Smooth muscle cell (in vitro differentiated cells): ENCODE measurements around the gene COL27A1. TPM values are rescaled to one million over a fixed set of nuclear protein-coding genes. Genes with fewer than 3 reads are reported as not detected.
A peak's percentile ranks its signal among the peaks of the same experiment; 100 is the strongest.

Experiments
- DNase-seq: peaks from one replicate; lab custom pipeline; 2025; ENCODE audit not compliant: unreplicated experiment; lab: John Stamatoyannopoulos, UW
- H2AFZ ChIP-seq: fragments of 200-600 bp; sonication (generic); 2 replicates; pipeline ENCODE4 v1.6.0; 2016; ENCODE audit warnings: antibody characterized with exemption, low read depth, mild to moderate bottlenecking
- H3F3A ChIP-seq: fragments of 200-600 bp; sonication (generic); 2 replicates; pipeline ENCODE4 v1.6.0; 2017; ENCODE audit warnings: antibody characterized with exemption, low read depth
- H3K27ac ChIP-seq: fragments of 200-600 bp; sonication (generic); 2 replicates; pipeline ENCODE4 v1.5.1; 2016; ENCODE audit warnings: low read depth, mild to moderate bottlenecking
- H3K27me3 ChIP-seq: fragments of 200-600 bp; sonication (generic); 2 replicates; pipeline ENCODE4 v1.6.1; 2016; ENCODE audit warnings: low read depth, mild to moderate bottlenecking
- H3K36me3 ChIP-seq: fragments of 200-600 bp; sonication (generic); 2 replicates; pipeline ENCODE4 v1.5.1; 2016; ENCODE audit warnings: low read depth
- H3K4me1 ChIP-seq: fragments of 200-600 bp; sonication (generic); 2 replicates; pipeline ENCODE4 v1.5.1; 2016; ENCODE audit warnings: low read depth
- H3K4me2 ChIP-seq: fragments of 200-600 bp; sonication (generic); 2 replicates; pipeline ENCODE4 v1.6.0; 2016; ENCODE audit warnings: mild to moderate bottlenecking
- H3K4me3 ChIP-seq: fragments of 200-600 bp; sonication (generic); 2 replicates; pipeline ENCODE4 v1.5.1; 2016; ENCODE audit warnings: mild to moderate bottlenecking
- H3K79me2 ChIP-seq: fragments of 200-600 bp; sonication (generic); 2 replicates; pipeline ENCODE4 v1.6.0; 2016; ENCODE audit warnings: low read depth, mild to moderate bottlenecking
- H3K9ac ChIP-seq: fragments of 200-600 bp; sonication (generic); 2 replicates; pipeline ENCODE4 v1.6.0; 2016; ENCODE audit warnings: low read depth
- H3K9me3 ChIP-seq: fragments of 200-600 bp; sonication (generic); replicated peaks from 2 replicates; pipeline ENCODE4 v1.5.1; 2016; ENCODE audit warnings: low read depth
- H4K20me1 ChIP-seq: fragments of 200-600 bp; sonication (generic); 2 replicates; pipeline ENCODE4 v1.6.0; 2016; ENCODE audit warnings: low read depth
- CTCF ChIP-seq: fragments of 200-600 bp; sonication (generic); IDR thresholded peaks from 2 replicates; pipeline ENCODE4 v1.5.1; 2017; ENCODE audit warnings: borderline replicate concordance, mild to moderate bottlenecking, antibody characterized with exemption; ENCODE audit not compliant: insufficient read depth, poor library complexity, severe bottlenecking
- WGBS: methylation state at CpG from one replicate; pipeline ENCODE4 v1.1.7; 2016; ENCODE audit warnings: low lambda C conversion rate; 5-methylcytosine and 5-hydroxymethylcytosine counted together
- polyA plus RNA-seq: library from polyadenylated mRNA; unstranded; fragments of >200 nt; fragmentation: Nextera tagmentation; extraction: Ambion mirVana; gene quantifications from 2 replicates; pipeline ENCODE4 v1.2.1, GENCODE V29; 2016
- total RNA-seq: library from RNA; depleted of rRNA; stranded (reverse); fragments of >200 nt; gene quantifications from 2 replicates; pipeline ENCODE4 v1.2.3, GENCODE V29; 2014

COL27A1 gene
- total and polyA plus RNA-seq, 2 experiments from 2014 or later: 18.1 to 19.9 TPM

DNA sequence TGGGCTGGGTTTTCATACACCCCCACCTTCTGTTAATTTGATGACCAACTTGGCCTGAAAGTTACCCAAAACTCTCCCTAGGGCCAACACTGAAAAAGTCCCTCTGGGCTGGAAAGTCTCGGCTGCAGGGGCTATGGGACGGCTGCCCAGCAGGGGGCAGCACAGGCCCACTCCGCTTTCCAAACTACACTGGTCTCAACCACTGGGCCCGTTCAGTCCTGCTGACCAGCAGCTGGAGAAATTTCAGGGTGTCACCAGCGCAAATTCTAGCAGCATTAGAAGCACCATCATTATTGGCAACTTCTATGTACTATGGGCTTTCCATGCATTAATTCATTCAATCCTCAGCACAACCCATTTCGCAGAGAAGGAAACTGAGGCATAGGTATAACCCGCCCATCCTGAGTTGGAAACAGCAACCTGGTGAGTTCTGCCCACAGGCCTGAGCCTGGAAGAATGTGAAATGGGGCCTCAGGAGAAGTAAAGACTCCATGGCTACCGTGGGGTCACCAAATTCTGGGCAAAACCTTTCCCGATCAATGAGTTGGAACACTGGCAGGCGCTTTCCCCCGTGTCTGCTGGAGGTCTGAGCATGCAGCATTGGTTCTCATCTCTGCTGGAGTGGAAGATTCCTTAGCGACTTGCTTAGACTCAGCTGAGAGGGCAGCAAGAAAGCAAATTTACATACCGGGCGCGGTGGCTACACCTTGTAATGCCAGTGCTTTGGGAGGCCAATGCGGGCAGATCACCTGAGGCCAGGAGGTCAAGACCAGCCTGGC is 184.0 kb downstream of the COL27A1 start:
- Histone ChIP-seq H3K9me3 (no peaks in the 10 kb centered on the region), H3K4me1 (no peaks in the 10 kb centered on the region), H4K20me1 (no peaks in the 10 kb centered on the region), H3K27ac (no peak overlapping the region), H3K36me3 (peaks cover 4% of the 10 kb centered on the region), H2AFZ (no peak overlapping the region), H3K4me3 (no peak overlapping the region), H3K27me3 (no peaks in the 10 kb centered on the region), H3K9ac (no peak overlapping the region), H3K79me2 (no peaks in the 10 kb centered on the region), H3F3A (no peaks in the 10 kb centered on the region), H3K4me2 (no peak overlapping the region)
- no peak for DNase-seq
- peak; percentile 78 for TF ChIP-seq CTCF
- 79% methylated on average over 16 of the region's 16 CpGs for WGBS

DNA sequence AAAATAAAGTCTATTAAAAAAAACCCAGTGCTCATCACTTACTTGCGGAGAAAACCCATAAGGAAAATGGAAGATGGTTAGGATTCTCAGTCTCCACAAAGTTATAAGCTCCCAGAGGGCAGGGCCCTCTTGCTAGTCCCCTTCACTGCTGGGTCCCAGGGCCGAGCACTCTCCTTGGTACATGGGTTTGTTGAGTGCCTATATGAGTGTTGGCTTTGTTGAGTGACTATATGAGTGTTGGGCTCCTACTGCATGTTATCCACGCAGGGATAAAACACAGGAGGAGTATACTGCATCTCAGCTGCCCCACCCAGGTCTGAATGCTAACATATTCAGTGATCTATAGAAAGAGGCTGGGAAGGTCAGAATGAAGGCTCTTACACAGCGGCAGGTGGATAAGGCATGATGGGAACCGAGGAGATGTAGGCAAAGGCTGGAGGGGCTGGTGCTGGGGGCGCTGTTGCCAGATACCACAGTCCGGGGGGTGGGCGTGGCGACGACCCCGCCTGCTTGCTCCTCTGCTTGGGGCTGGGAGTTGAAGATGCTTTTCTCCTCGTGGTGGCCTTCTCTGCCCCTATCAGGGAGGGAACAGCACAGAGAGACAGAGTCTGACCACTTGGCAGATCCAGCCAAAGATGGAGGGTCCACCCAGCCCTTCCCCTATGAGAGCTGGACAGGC is 186.0 kb downstream of the COL27A1 start:
- Histone ChIP-seq H4K20me1 (no peaks in the 10 kb centered on the region), H2AFZ (no peak overlapping the region), H3K36me3 (peaks cover 4% of the 10 kb centered on the region), H3K9me3 (no peaks in the 10 kb centered on the region), H3K9ac (no peak overlapping the region), H3K27me3 (no peaks in the 10 kb centered on the region), H3K27ac (no peak overlapping the region), H3K79me2 (no peaks in the 10 kb centered on the region), H3F3A (no peaks in the 10 kb centered on the region), H3K4me1 (no peaks in the 10 kb centered on the region), H3K4me3 (no peak overlapping the region), H3K4me2 (no peak overlapping the region)
- WGBS: 97% methylated on average over 12 of the region's 12 CpGs
- TF ChIP-seq CTCF: no peak
- no peak for DNase-seq

DNA sequence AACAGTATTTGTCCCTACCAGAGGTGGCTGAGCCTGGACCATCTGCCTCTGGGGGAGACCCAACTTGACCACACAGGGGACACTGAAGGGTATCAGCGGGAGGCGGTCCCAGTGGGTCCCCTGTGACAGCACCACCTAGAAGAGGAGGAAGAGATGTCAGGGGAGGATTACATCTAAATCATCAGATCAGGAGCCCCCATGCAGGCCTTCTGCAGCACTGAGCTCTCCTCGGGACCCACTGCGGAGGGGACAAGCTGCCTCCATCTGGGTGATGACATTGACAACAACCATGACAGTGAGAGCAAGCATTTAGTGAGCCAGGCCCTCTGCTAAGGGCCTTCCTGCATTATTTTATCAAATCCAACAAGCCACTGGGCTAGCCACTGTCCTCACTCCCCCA is 186.7 kb downstream of the COL27A1 start:
- 94% methylated on average over 4 of the region's 4 CpGs for WGBS

More for the DNA sequence above, 186.7 kb downstream of the COL27A1 start:
- no peaks in the 10 kb centered on the region for H4K20me1 ChIP-seq
- no peak overlapping the region for H3K9ac ChIP-seq
- no peaks in the 10 kb centered on the region for H3K9me3 ChIP-seq
- H3F3A ChIP-seq: no peaks in the 10 kb centered on the region
- no peaks in the 10 kb centered on the region for H3K79me2 ChIP-seq
- DNase-seq: no peak
- H2AFZ ChIP-seq: no peak overlapping the region
- H3K4me2 ChIP-seq: no peak overlapping the region
- no peak overlapping the region for H3K27ac ChIP-seq
- TF ChIP-seq CTCF: no peak
- no peaks in the 10 kb centered on the region for H3K27me3 ChIP-seq
- no peak overlapping the region for H3K4me3 ChIP-seq
- H3K4me1 ChIP-seq: no peaks in the 10 kb centered on the region
- H3K36me3 ChIP-seq: peaks cover 4% of the 10 kb centered on the region
